ENCODE results near the gene CPNE7. TPM values are rescaled to one million over a fixed set of nuclear protein-coding genes. Genes with fewer than 3 reads are reported as not detected.

Gene CPNE7
- total and polyA plus RNA-seq, 9 of the 15 experiments (the other 6 are each of a cell fraction or from before 2014, with no cell fraction given) = 0.30 to 73.4 (median 32.7) TPM

- TF ChIP-seq THAP12 (CRISPR knock-in tag; IDR thresholded peaks at IDR 0.05) (no peak), PCBP2 (IDR thresholded peaks at IDR 0.05; ENCODE audit: low read depth, low read length, poor library complexity, severe bottlenecking) (no peak)
These were observed 2.9 kb upstream of the CPNE7 start (continued) for GRCh38 chr16:89572485-89573205.

- Histone ChIP-seq H3K9ac (ENCODE audit: insufficient read depth in 1 of 2, low read depth in 2 of 2, low read length in 2 of 2) (peak overlapping the region; percentile 71 to 98), H3K4me2 (ENCODE audit: insufficient read depth, low read length) (peak overlapping the region; percentile 69), H2AFZ (ENCODE audit: low read depth, low read length) (peak overlapping the region; percentile 86), H3K27me3 (ENCODE audit: control insufficient read depth in 2 of 2, insufficient read depth in 2 of 2, low read length in 2 of 2) (no peaks in the 10 kb centered on the region), H3K9me3 (replicated peaks; ENCODE audit: control insufficient read depth, insufficient read depth, low read depth, low read length) (peaks cover 2% of the 10 kb centered on the region; the same call in 1 of the 2 replicates), H3K79me2 (ENCODE audit: control insufficient read depth, insufficient read depth, low read length) (peaks cover 26% of the 10 kb centered on the region), H4K20me1 (replicated peaks; ENCODE audit: control insufficient read depth, insufficient read depth, low read length) (no peaks in the 10 kb centered on the region), H3K36me3 (ENCODE audit: control insufficient read depth, insufficient read depth, low read length) (peaks cover 20% of the 10 kb centered on the region; the same call in 1 of the 3 replicates), H3K4me3 (peak overlapping the region; percentile 57), H3K4me1 (replicated peaks in 1 of 2; ENCODE audit: control insufficient read depth in 2 of 2, insufficient read depth in 2 of 2, low read length in 2 of 2) (peaks cover 5 to 71% of the 10 kb centered on the region in 2 experiments), H3K9me1 (ENCODE audit: control insufficient read depth, insufficient read depth, low read length) (peaks cover 4% of the 10 kb centered on the region), H3K27ac (ENCODE audit: extremely low read depth, low read depth, low read length) (peak overlapping the region; percentile 72; the same call in 2 of the 3 replicates)
- WGBS (ENCODE audit: insufficient coverage, low coverage, missing lambda C conversion rate) = 68% methylated on average over 18 of the region's 31 CpGs
- no TSS peak for BruUV-seq (replicated peaks)
- in situ Hi-C loops (cut with MboI) (no loop called here), intact Hi-C loops (cut with micrococcal nuclease) (loop anchor here (2.0 to 10.0 kb wide), 2 partner anchors 71 to 93 kb away; no protein-coding TSS in a partner anchor)
- ChIA-PET CTCF (ENCODE audit: low intra/inter-chr PET ratio) (interaction anchor here (0.6 to 1.6 kb wide), 4 partner anchors 67 to 459 kb away, joined by 3 to 8 read pairs (median 4); no protein-coding TSS in a partner anchor), POLR2A (interaction anchor here (0.6 to 1.0 kb wide), 2 partner anchors 9 to 43 kb away, joined by 3 to 7 read pairs; no protein-coding TSS in a partner anchor)
- DNase-seq (ENCODE audit: extremely low read depth in 1 of 4, low spot score in 3 of 4) (no peak), FAIRE-seq (no peak), ATAC-seq (peak; percentile 42)
- TF ChIP-seq SRSF9 (IDR thresholded peaks at IDR 0.05; ENCODE audit: borderline replicate concordance, low read depth, low read length) (no peak), MXI1 (IDR thresholded peaks at IDR 0.05; ENCODE audit: low read depth, low read length) (no peak), ETS1 (conservative IDR thresholded peaks at IDR 0.05; ENCODE audit: control insufficient read depth, low read depth, low read length) (no peak), NUFIP1 (IDR thresholded peaks at IDR 0.05; ENCODE audit: partially characterized antibody) (no peak), ERF (CRISPR knock-in tag; IDR thresholded peaks at IDR 0.05) (no peak), DIDO1 (tag; IDR thresholded peaks at IDR 0.05; ENCODE audit: low read depth) (no peak), KAT7 (CRISPR knock-in tag; IDR thresholded peaks at IDR 0.05; ENCODE audit: borderline replicate concordance) (0 out of 2 replicates have a peak, but pooled peaks have one; percentile 41)
These were observed 1.5 kb upstream of the CPNE7 start for GRCh38 chr16:89573826-89574680.

Measured in K562 (cell line).